Astrocyte of the spinal cord (primary cell): ENCODE measurements around the gene SLC66A2.
"Not testable (repeated sequence)": the region's sequence is repeated elsewhere in the genome, so short reads cannot be mapped to it uniquely, and the experiment has no call there.

Experiments used
- DNase-seq: peaks from one replicate; pipeline ENCODE4 v3.0.0; 2011; ENCODE audit warnings: low read depth, low spot score
- H3K4me3 ChIP-seq: 2 replicates; pipeline ENCODE4 v1.5.1; 2011; ENCODE audit warnings: low read depth, mild to moderate bottlenecking, low read length, moderate library complexity
- in situ Hi-C: cut with HindIII; loops from 2 replicates; pipeline ENCODE4 v1.10.0; 2017; ENCODE audit warnings: low sequenced_read_pairs
- TF ChIP-seq, protein P1 (sequence below): IDR thresholded peaks from 2 replicates; pipeline ENCODE4 v1.5.1; 2012; ENCODE audit warnings: low read depth, mild to moderate bottlenecking, low read length, inconsistent platforms

SLC66A2 gene

GRCh38 chr18:79963658-79964329 is 12.3 kb upstream of the SLC66A2 start:
- H3K4me3 ChIP-seq: peak overlapping the region; percentile 43
- DNase-seq: no peak
- in situ Hi-C loops: no loop called here
- TF ChIP-seq, protein P1, sequence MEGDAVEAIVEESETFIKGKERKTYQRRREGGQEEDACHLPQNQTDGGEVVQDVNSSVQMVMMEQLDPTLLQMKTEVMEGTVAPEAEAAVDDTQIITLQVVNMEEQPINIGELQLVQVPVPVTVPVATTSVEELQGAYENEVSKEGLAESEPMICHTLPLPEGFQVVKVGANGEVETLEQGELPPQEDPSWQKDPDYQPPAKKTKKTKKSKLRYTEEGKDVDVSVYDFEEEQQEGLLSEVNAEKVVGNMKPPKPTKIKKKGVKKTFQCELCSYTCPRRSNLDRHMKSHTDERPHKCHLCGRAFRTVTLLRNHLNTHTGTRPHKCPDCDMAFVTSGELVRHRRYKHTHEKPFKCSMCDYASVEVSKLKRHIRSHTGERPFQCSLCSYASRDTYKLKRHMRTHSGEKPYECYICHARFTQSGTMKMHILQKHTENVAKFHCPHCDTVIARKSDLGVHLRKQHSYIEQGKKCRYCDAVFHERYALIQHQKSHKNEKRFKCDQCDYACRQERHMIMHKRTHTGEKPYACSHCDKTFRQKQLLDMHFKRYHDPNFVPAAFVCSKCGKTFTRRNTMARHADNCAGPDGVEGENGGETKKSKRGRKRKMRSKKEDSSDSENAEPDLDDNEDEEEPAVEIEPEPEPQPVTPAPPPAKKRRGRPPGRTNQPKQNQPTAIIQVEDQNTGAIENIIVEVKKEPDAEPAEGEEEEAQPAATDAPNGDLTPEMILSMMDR: no peak

DNA sequence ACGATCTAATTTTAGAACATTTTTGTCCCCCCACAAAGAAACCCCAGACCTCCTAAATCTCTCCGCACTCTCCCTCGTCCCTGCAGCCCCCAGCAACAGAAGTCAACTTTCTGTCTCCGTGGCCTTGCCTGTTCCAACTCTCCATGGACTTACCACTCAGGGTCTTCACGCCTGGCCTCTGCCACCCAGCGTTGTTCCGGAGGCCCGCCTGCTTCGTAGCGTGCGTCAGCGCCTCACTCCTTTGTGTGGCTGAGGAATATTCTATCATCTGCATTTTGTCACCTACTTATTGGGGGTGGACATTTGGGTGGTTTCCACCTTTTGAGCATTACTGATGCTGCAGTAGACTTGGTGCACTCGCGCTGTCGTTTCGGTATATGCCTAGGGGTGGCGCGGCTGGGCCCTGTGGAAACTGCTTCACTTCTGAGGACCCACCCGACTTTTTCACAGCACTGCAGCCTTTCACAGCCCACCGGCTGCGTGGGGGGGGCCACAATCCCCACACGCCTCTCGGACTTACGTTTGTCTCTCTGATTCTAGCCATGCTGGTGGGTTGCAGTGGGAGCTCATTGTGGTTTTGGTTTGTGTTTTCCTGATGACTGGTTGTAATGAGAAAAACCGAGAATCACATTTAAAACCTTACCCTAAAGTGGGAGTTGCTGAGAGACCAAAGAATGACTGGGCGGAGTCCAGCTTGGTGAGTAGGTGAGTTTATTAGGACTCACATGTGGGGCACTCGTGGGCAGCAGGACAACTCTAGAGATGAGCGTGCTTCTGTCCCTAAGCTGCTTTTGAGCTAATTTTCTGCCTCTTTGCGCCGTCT is 11.6 kb upstream of the SLC66A2 start:
- DNase-seq: no peak
- in situ Hi-C loops: no loop called here
- TF ChIP-seq, protein P1: no peak
- no peak overlapping the region for H3K4me3 ChIP-seq

DNA sequence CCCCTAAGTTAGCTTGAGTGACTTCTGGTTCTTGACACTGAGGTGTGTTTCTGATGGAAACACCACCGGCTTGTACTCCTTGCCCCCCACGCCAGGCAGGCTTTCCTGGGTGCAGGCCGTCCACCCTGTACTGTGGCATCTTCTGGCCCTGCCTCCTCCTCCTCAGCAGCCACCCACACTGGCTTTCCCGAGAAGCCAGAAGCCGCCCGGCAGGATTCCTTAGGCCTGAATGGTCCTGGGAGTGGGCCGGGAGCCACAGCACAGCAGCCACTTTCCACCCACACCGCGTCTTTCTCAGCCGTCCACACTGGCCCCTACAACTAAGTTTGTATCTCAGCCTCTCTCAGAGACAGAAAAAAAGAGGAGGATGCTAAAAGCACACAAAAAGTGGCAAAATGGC is 10.9 kb upstream of the SLC66A2 start:
- DNase-seq: peak; percentile 37
- TF ChIP-seq, protein P1: no peak
- in situ Hi-C loops: no loop called here
- H3K4me3 ChIP-seq: no peak overlapping the region

DNA sequence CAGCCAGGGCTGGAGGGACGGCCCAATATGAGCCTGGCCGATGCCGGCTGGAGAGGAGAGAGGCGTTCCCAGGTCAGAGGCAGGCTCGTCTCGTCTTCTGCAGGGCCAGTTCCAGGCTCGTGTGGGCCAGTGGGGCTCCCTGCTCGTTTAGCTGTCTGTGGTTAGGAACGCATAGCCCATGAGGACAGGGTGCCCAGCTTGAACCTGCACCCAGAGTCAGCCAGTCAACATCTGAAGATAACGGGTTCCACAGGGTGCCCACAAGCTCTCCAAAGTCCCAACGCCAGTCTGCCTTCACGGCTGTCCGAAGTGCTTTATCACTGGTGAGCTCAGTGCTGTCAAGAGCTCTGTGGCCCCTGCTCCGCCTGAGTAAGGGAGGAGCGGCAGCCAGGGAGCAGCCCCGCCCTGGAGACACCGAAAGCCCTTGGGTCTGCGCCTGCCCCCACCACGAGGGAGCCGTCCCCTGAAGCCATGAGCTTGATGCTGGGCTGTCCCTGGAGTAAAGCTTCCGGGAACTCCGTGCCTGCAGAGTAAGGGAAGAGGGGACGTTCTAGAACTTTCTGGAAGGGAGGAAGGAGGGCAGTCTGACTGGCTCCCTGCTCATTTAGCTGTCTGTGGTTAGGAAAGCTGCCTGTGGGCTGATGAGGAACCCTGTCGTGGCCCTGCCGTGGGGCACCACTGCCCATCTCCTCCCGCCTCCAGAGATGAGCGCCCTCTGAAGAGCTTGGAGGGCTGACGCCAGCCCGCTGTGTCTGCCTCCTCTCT is 10.3 kb upstream of the SLC66A2 start:
- TF ChIP-seq, protein P1: no peak
- in situ Hi-C loops: no loop called here
- no peak for DNase-seq
- no peak overlapping the region for H3K4me3 ChIP-seq

DNA sequence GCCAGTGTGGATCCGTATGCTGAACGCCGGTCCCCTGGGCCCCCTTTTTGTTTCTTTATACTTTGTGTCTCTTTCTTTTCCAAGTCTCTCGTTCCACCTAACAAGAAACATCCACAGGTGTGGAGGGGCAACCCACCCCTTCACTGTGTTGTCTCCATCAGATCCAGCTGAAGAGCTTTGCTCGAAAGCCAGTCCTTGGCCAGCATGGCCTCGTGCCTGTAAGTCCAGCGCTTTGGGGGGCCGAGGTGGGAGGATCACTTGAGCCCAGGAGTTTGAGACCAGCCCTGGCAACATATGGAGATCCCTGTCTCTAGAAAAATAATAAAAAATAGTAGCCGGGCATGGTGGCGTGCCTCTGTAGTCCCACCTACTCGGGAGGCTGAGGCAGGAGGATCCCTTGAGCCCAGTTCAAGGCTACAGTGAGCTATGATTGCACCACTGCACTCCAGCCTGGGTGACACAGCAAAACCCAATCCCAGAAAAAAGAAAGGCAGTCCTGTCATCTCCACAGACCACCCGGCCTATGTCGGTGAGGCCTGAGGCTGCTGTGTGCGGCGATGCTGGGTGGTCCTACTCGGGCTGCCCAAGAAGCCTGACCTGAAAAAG is 9.6 kb upstream of the SLC66A2 start:
- no peak overlapping the region for H3K4me3 ChIP-seq
- TF ChIP-seq, protein P1: no peak
- in situ Hi-C loops: no loop called here
- DNase-seq: no peak

DNA sequence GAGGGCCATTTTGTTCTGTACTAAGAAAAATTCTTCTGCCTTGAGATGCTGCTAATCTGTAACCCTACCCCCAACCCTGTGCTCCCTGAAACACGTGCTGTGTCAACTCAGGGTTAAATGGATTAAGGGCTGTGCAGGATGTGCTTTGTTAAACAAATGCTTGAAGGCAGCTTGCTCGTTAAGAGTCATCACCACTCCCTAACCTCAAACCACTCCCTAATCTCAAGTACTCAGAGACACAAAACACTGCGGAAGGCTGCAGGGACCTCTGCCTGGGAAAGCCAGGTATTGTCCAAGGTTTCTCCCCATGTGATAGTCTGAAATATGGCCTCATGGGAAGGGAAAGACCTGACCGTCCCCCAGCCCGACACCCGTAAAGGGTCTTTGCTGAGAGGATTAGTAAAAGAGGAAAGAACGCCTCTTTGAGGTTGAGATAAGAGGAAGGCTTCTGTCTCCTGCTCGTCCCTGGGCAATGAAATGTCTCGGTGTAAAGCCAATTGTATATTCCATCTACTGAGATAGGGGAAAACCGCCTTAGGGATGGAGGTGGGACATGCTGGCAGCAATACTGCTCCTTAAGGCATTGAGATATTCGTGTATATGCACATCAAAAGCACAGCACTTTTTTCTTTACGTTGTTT is 8.8 kb upstream of the SLC66A2 start:
- DNase-seq, in situ Hi-C loops, H3K4me3 ChIP-seq: not testable (repeated sequence)
